ENCODE measurements around the gene NKIRAS1. TPM values are rescaled to one million over a fixed set of nuclear protein-coding genes. Genes with fewer than 3 reads are reported as not detected.
A peak's percentile ranks its signal among the peaks of the same experiment; 100 is the strongest.
"Not testable (repeated sequence)": the region's sequence is repeated elsewhere in the genome, so short reads cannot be mapped to it uniquely, and the experiment has no call there.

The NKIRAS1 gene
- total and polyA plus RNA-seq, 2 donors (not counting 1 experiment from before 2014, with no cell fraction given) = 15.8 to 17.8 TPM

DNA sequence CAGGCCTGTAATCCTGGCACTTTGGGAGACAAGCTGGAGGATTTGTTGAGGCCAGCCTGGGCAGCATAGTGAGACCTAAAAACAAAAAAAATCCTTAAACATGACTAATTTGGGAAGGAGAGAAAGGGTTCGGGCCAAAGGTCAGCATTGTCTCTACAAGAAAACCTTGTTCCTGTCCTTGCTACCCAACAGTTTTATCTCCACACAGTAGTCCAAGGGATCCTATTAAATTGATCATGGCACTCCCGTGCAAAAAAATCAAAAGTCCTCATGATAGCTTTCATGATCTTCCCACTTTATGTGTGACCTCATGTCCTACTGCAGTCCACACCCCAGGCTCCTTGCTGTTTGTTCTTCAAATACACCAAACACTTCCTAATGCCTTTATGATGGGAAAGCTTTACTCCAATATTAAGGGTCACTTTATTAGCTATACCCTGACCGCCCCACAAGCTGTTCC is 4.3 kb upstream of the NKIRAS1 start:
- H3K4me1 ChIP-seq (ENCODE audit: control insufficient read depth, extremely low read depth, insufficient read depth, low read length) = no peaks in the 10 kb centered on the region
- H3K9me3 ChIP-seq (ENCODE audit: control insufficient read depth, insufficient read depth, low read depth, low read length) = no peaks in the 10 kb centered on the region
- H4K20me1 ChIP-seq (ENCODE audit: control insufficient read depth, extremely low read depth, insufficient read depth, low read length) = peaks cover 7% of the 10 kb centered on the region
- H3K27me3 ChIP-seq (ENCODE audit: control insufficient read depth, insufficient read depth, low read length) = no peaks in the 10 kb centered on the region
- no peak overlapping the region for H3K9ac ChIP-seq (ENCODE audit: insufficient read depth, low read length)
- H3K4me3 ChIP-seq (replicated peaks in 1 of 4; ENCODE audit: control extremely low read depth in 1 of 4, insufficient read depth in 1 of 4, low read depth in 3 of 4, low read length in 4 of 4) = no peak overlapping the region
- H2AFZ ChIP-seq (ENCODE audit: low read length) = no peak overlapping the region
- H3K79me2 ChIP-seq (ENCODE audit: control insufficient read depth, insufficient read depth, low read length) = peaks cover 19% of the 10 kb centered on the region
- TF ChIP-seq EZH2 (IDR thresholded peaks at IDR 0.05; ENCODE audit: low read length, missing control alignments) = no peak
- TF ChIP-seq, protein P1, sequence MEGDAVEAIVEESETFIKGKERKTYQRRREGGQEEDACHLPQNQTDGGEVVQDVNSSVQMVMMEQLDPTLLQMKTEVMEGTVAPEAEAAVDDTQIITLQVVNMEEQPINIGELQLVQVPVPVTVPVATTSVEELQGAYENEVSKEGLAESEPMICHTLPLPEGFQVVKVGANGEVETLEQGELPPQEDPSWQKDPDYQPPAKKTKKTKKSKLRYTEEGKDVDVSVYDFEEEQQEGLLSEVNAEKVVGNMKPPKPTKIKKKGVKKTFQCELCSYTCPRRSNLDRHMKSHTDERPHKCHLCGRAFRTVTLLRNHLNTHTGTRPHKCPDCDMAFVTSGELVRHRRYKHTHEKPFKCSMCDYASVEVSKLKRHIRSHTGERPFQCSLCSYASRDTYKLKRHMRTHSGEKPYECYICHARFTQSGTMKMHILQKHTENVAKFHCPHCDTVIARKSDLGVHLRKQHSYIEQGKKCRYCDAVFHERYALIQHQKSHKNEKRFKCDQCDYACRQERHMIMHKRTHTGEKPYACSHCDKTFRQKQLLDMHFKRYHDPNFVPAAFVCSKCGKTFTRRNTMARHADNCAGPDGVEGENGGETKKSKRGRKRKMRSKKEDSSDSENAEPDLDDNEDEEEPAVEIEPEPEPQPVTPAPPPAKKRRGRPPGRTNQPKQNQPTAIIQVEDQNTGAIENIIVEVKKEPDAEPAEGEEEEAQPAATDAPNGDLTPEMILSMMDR (conservative IDR thresholded peaks at IDR 0.05 in 1 of 2, IDR thresholded peaks at IDR 0.05 in 1 of 2; ENCODE audit: low read depth in 1 of 2, low read length in 2 of 2) = no peak
- H3K36me3 ChIP-seq (ENCODE audit: control insufficient read depth, insufficient read depth, low read length) = peaks cover 10% of the 10 kb centered on the region
- DNase-seq (ENCODE audit: low read depth in 2 of 2) = no peak
- no peak overlapping the region for H3K4me2 ChIP-seq (ENCODE audit: extremely low read depth, insufficient read depth, low read length)
- H3K27ac ChIP-seq (ENCODE audit: insufficient read depth, low read length) = no peak overlapping the region

DNA sequence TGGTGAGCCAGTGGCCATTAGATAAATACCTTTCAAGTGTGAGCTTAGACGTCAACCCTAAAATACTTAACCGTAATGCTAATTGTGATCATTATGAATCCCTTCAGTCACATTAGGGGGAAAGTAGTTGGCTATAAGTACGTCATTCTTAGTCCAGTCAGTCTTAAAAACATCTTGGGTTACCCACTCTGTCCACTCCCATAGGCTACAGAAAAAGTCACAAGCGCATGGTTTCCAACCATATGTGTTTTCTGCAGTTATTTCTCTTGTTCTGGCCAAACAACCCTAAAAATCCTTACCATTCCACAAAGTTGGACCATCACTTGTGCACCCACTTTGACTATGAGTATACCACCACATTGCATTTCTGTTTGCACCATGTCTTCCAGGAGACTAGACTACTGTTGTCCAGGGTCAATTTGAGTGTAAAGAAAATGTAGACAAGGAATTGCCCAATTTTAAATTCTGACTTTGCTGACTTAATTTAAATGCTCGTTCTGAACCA is 3.4 kb upstream of the NKIRAS1 start:
- H3K4me2 ChIP-seq (ENCODE audit: extremely low read depth, insufficient read depth, low read length) = no peak overlapping the region
- H3K27ac ChIP-seq (ENCODE audit: insufficient read depth, low read length) = no peak overlapping the region

DNA sequence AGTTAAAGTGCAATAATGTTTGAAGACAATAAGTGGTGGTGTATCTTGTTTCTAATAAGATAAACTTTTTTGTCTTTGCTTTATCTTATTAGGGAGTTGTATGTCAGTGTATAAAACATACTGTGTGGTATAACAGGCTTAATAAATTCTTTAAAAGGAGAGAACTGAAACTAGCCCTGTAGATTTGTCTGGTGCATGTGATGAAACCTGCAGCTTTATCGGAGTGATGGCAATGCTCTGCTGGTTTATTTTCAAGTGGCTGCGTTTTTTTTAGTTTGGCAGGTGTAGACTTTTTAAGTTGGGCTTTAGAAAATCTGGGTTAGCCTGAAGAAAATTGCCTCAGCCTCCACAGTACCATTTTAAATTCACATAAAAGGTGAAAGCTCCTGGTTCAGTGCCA is 2.8 kb upstream of the NKIRAS1 start:
- H3K27me3 ChIP-seq (ENCODE audit: control insufficient read depth, insufficient read depth, low read length) = no peaks in the 10 kb centered on the region
- H3K79me2 ChIP-seq (ENCODE audit: control insufficient read depth, insufficient read depth, low read length) = peaks cover 23% of the 10 kb centered on the region
- peaks cover 7% of the 10 kb centered on the region for H4K20me1 ChIP-seq (ENCODE audit: control insufficient read depth, extremely low read depth, insufficient read depth, low read length)
- H3K9me3 ChIP-seq (ENCODE audit: control insufficient read depth, insufficient read depth, low read depth, low read length) = no peaks in the 10 kb centered on the region
- H2AFZ ChIP-seq (ENCODE audit: low read length) = no peak overlapping the region
- no peak for DNase-seq (ENCODE audit: low read depth in 2 of 2)
- peaks cover 10% of the 10 kb centered on the region for H3K36me3 ChIP-seq (ENCODE audit: control insufficient read depth, insufficient read depth, low read length)
- H3K4me3 ChIP-seq (replicated peaks in 1 of 4; ENCODE audit: control extremely low read depth in 1 of 4, insufficient read depth in 1 of 4, low read depth in 3 of 4, low read length in 4 of 4) = peak overlapping the region in 2 of 4 experiments; percentile 2 to 38
- H3K9ac ChIP-seq (ENCODE audit: insufficient read depth, low read length) = no peak overlapping the region
- peaks cover 2% of the 10 kb centered on the region for H3K4me1 ChIP-seq (ENCODE audit: control insufficient read depth, extremely low read depth, insufficient read depth, low read length)
- peak overlapping the region; percentile 52 for H3K4me2 ChIP-seq (ENCODE audit: extremely low read depth, insufficient read depth, low read length)
- TF ChIP-seq, protein P1 (conservative IDR thresholded peaks at IDR 0.05 in 1 of 2, IDR thresholded peaks at IDR 0.05 in 1 of 2; ENCODE audit: low read depth in 1 of 2, low read length in 2 of 2) = no peak
- no peak for TF ChIP-seq EZH2 (IDR thresholded peaks at IDR 0.05; ENCODE audit: low read length, missing control alignments)
- H3K27ac ChIP-seq (ENCODE audit: insufficient read depth, low read length) = no peak overlapping the region

More for the DNA sequence above, 3.4 kb upstream of the NKIRAS1 start:
- DNase-seq (ENCODE audit: low read depth in 2 of 2) = no peak
- Histone ChIP-seq H3K4me3 (replicated peaks in 1 of 4; ENCODE audit: control extremely low read depth in 1 of 4, insufficient read depth in 1 of 4, low read depth in 3 of 4, low read length in 4 of 4) (peak overlapping the region in 1 of 4 experiments; percentile 2), H3K9ac (ENCODE audit: insufficient read depth, low read length) (no peak overlapping the region), H3K79me2 (ENCODE audit: control insufficient read depth, insufficient read depth, low read length) (peaks cover 19% of the 10 kb centered on the region), H4K20me1 (ENCODE audit: control insufficient read depth, extremely low read depth, insufficient read depth, low read length) (peaks cover 7% of the 10 kb centered on the region), H3K9me3 (ENCODE audit: control insufficient read depth, insufficient read depth, low read depth, low read length) (no peaks in the 10 kb centered on the region), H3K4me1 (ENCODE audit: control insufficient read depth, extremely low read depth, insufficient read depth, low read length) (peaks cover 2% of the 10 kb centered on the region), H3K36me3 (ENCODE audit: control insufficient read depth, insufficient read depth, low read length) (peaks cover 10% of the 10 kb centered on the region), H2AFZ (ENCODE audit: low read length) (no peak overlapping the region), H3K27me3 (ENCODE audit: control insufficient read depth, insufficient read depth, low read length) (no peaks in the 10 kb centered on the region)
- no peak for TF ChIP-seq EZH2 (IDR thresholded peaks at IDR 0.05; ENCODE audit: low read length, missing control alignments)
- TF ChIP-seq, protein P1 (conservative IDR thresholded peaks at IDR 0.05 in 1 of 2, IDR thresholded peaks at IDR 0.05 in 1 of 2; ENCODE audit: low read depth in 1 of 2, low read length in 2 of 2) = no peak

DNA sequence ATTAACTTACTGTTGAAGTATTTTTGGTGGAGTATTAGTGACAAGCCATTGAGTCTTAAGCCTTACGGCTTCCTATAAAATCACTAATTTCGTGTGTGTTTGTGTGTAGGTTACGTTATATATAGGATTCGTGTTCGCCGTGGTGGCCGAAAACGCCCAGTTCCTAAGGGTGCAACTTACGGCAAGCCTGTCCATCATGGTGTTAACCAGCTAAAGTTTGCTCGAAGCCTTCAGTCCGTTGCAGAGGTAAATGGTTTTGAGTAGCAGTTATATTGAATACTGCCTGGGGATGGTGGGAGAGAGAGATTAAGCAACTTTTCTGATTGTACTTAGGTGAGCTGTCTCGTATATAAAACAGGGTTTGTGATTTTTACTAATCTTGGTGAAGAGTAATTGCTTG is 1.5 kb upstream of the NKIRAS1 start:
- Histone ChIP-seq H3K9ac (ENCODE audit: insufficient read depth, low read length) (peak overlapping the region; percentile 95), H3K4me2 (ENCODE audit: extremely low read depth, insufficient read depth, low read length) (peak overlapping the region; percentile 95), H3K4me3 (replicated peaks in 1 of 4; ENCODE audit: control extremely low read depth in 1 of 4, insufficient read depth in 1 of 4, low read depth in 3 of 4, low read length in 4 of 4) (peak overlapping the region; percentile 88 to 99 (median 97)), H3K79me2 (ENCODE audit: control insufficient read depth, insufficient read depth, low read length) (peaks cover 23% of the 10 kb centered on the region), H3K27ac (ENCODE audit: insufficient read depth, low read length) (peak overlapping the region; percentile 95)
- H2AFZ ChIP-seq (ENCODE audit: low read length); H3K4me1 ChIP-seq (ENCODE audit: control insufficient read depth, extremely low read depth, insufficient read depth, low read length); H3K27me3 ChIP-seq (ENCODE audit: control insufficient read depth, insufficient read depth, low read length); H4K20me1 ChIP-seq (ENCODE audit: control insufficient read depth, extremely low read depth, insufficient read depth, low read length); H3K36me3 ChIP-seq (ENCODE audit: control insufficient read depth, insufficient read depth, low read length); DNase-seq (ENCODE audit: low read depth in 2 of 2); H3K9me3 ChIP-seq (ENCODE audit: control insufficient read depth, insufficient read depth, low read depth, low read length): not testable (repeated sequence)
